HG03575 (cell line): ENCODE measurements around the gene CEACAM20.
"Not testable (repeated sequence)": the region's sequence is repeated elsewhere in the genome, so short reads cannot be mapped to it uniquely, and the experiment has no call there.

Source experiments
- ATAC-seq: cut with Tn5 transposase; IDR thresholded peaks from one replicate; pipeline ENCODE4 v1.9.1; 2021; ENCODE audit not compliant: unreplicated experiment, insufficient number of reproducible peaks, low FRiP score; ENCODE audit errors: extremely low read depth

CEACAM20 gene

DNA sequence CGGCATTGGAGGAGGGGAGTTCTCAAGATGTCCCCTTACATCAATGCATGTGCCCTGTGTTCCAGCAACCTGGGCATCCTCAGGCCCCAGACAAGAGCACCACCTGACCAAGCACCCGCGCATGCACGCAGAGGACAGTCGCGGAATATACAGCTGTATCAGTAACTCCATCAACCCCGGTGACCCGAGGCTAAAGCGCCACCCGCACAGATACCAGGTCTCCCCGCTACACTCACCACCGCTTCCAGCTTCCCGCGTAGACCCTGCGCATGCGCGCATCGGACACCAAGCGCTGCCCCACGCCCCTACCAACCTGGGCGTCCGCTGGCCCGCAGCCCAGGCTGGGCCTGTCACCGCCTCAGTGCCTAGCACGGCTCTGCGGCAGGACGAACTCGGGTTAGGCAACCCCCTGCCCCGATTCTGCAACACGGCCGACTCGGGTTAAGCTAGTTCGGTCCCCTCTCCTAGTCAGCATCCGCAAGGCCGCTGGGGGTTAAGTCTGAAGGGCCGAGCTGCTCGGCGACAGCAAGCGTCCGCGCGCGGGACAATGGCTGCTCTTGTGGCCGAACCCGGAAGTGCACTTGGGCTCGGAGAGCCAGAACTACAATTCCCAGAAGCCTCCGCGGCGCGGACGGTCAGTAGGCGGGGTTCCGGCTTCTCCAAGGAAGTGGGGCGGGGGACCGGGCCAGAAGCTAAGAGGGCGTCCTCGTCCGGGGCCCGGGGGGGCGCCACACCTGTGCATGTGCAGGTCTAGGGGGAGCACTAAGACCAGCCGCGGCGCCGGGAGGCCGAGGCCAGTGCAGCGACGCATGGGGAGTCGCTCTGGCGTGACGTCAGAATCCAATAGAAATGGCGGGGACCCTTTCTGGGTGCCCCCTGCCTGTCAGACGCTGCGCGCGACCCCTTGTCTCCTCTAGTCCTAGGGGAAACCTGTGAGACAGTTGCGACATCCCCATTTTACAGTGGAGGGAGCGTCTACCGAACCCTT is 29.2 kb downstream of the CEACAM20 start, which contains the start of gene ZNF180:
ZNF180 (minus strand) TSS at position 561 of the 988 bp plus-strand sequence. CDS start 3,188 bp downstream, outside the sequence.
- no peak for ATAC-seq

DNA sequence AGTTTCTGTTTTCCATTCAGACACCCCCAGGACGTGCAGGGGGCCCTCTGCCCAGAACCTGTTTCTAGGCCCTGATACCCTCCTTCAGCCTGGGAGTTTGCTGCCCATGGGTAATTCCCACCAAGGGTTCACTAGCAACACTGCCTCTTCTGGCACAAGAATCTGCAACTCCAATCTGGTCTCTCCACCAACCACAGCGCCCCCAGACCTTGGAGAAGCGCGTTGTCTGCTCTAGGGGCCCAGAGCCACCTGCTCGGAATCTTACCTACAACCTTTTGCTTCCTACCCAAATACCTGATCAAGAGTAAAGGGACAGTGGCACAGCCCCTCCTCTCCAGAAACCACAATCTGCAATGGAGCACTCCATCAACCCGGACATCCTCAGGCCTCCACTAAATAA is 29.9 kb downstream of the CEACAM20 start:
- ATAC-seq, result no peak

DNA sequence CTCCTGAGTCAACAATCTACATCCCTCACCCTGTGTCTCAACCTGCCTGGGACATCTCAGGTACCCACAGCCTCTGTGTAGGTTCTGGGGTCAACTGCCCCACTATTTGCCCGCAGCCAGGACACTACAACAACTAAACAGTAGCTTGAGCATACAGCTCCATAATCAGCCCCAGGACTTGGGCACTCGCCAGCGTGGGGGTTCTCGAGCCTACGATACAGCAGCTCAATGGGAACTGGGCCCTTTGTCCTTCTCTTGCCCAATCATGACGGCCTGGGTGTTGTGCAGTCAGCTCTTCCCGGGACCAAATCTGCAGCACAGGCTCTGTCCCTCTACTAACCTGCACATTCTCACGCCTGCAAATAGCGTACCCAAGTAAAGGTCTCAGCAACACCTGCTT is 30.5 kb downstream of the CEACAM20 start:
- ATAC-seq, result no peak

DNA sequence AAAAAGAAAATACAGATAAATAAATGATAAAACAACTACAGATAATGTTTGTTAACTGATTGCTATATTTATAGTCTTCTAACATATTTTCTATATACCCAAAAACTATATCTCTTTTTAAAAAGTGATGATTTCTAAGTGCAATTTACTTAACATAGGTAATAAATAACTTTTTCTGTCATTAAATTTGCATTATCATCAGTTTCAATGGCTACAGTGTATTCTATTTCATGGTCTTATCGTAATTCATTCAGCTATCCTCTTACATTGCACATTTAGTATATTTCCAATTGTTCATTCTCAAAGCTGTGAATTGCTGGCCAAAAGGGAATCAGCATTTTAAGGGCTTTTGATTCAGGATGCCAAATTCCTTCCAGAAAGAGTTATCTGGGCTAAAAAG is 32.8 kb downstream of the CEACAM20 start:
- ATAC-seq, result no peak

DNA sequence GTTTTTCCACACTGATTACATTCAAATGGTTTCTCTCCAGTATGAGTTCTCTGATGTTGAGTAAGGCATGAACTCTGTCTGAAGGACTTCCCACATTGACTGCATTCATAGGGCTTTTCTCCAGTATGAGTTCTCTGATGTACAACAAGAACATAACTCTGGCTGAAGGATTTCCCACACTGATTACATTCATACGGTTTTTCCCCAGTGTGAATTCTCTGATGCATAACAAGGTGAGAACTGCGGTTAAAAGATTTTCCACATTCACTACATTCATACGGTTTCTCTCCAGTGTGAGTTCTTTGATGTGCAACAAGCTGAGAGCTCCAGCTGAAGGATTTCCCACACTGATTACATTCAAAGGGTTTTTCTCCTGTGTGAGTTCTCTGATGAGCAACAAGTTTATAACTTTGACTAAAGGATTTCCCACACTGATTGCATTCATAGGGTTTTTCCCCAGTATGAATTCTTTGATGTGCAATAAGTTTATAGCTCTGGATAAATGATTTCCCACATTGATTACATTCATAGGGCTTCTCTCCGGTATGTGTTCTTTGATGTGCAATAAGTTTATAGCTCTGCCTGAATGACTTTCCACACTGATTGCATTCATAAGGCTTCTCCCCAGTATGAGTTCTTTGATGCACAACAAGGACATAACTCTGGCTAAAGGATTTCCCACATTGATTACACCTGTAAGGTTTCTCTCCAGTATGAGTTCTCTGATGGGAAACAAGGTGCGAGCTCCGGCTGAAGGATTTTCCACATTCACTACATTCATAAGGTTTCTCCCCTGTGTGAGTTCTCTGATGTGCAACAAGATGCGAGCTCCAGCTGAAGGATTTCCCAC is 52.7 kb downstream of the CEACAM20 start:
- ATAC-seq, result no peak

DNA sequence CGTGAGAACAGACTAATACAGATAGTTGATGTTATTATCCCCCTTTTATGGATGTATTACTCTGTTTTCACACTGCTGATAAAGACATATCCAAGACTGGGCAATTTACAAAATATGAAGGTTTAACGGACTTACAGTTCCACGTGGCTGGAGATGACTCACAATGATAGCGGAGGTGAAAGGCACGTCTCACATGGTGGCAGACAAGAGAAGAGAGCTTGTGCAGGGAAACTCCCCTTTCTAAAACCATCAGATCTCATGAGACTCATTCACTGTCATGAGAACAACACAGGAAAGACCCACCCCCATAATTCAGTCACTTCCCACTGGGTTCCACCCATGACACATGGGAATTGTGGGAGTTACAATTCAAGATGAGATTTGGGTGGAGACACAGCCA is 60.7 kb downstream of the CEACAM20 start:
- not testable (repeated sequence) for ATAC-seq

DNA sequence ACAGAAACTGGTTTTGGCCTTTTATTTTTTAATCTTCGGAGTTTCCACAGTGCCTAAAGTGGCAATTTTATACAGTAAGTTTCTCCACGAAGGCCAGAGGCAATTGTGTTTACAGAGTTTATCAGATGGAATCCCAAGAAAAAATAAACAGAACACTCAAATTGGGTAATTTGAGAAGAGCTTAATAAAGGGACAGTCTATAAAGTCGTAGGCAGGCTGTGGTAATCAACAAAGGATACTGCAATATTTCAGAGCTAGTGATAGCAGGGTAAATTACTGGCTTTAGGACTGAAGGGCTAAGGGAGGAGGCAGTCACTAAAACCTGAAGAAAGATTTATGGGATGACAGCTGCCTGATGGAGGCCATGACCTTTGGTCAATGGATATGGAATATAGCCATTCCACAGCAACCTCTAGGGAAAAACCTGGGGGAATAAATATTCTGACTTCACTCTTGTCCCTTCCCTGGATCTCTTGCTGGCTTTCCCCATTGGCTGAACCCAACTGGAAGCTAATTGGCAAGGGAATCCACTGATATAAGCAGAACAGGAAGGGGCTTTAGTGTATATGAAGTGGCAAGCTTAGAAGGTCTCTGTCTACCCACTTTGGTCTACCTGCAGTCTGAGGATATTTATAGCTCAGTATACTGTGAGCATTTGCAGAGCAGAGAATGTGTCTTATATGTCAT is 66.7 kb downstream of the CEACAM20 start:
- not testable (repeated sequence) for ATAC-seq
